Smooth muscle cell (in vitro differentiated cells): ENCODE results near the gene DNAJC27. TPM values are rescaled to one million over a fixed set of nuclear protein-coding genes. Genes with fewer than 3 reads are reported as not detected.

Experiments
- DNase-seq: peaks from one replicate; lab custom pipeline; 2025; ENCODE audit not compliant: unreplicated experiment; lab: John Stamatoyannopoulos, UW
- H2AFZ ChIP-seq: fragments of 200-600 bp; sonication (generic); 2 replicates; pipeline ENCODE4 v1.6.0; 2016; ENCODE audit warnings: antibody characterized with exemption, low read depth, mild to moderate bottlenecking
- H3F3A ChIP-seq: fragments of 200-600 bp; sonication (generic); 2 replicates; pipeline ENCODE4 v1.6.0; 2017; ENCODE audit warnings: antibody characterized with exemption, low read depth
- H3K27ac ChIP-seq: fragments of 200-600 bp; sonication (generic); 2 replicates; pipeline ENCODE4 v1.5.1; 2016; ENCODE audit warnings: low read depth, mild to moderate bottlenecking
- H3K27me3 ChIP-seq: fragments of 200-600 bp; sonication (generic); 2 replicates; pipeline ENCODE4 v1.6.1; 2016; ENCODE audit warnings: low read depth, mild to moderate bottlenecking
- H3K36me3 ChIP-seq: fragments of 200-600 bp; sonication (generic); 2 replicates; pipeline ENCODE4 v1.5.1; 2016; ENCODE audit warnings: low read depth
- H3K4me1 ChIP-seq: fragments of 200-600 bp; sonication (generic); 2 replicates; pipeline ENCODE4 v1.5.1; 2016; ENCODE audit warnings: low read depth
- H3K4me2 ChIP-seq: fragments of 200-600 bp; sonication (generic); 2 replicates; pipeline ENCODE4 v1.6.0; 2016; ENCODE audit warnings: mild to moderate bottlenecking
- H3K4me3 ChIP-seq: fragments of 200-600 bp; sonication (generic); 2 replicates; pipeline ENCODE4 v1.5.1; 2016; ENCODE audit warnings: mild to moderate bottlenecking
- H3K79me2 ChIP-seq: fragments of 200-600 bp; sonication (generic); 2 replicates; pipeline ENCODE4 v1.6.0; 2016; ENCODE audit warnings: low read depth, mild to moderate bottlenecking
- H3K9ac ChIP-seq: fragments of 200-600 bp; sonication (generic); 2 replicates; pipeline ENCODE4 v1.6.0; 2016; ENCODE audit warnings: low read depth
- H3K9me3 ChIP-seq: fragments of 200-600 bp; sonication (generic); replicated peaks from 2 replicates; pipeline ENCODE4 v1.5.1; 2016; ENCODE audit warnings: low read depth
- H4K20me1 ChIP-seq: fragments of 200-600 bp; sonication (generic); 2 replicates; pipeline ENCODE4 v1.6.0; 2016; ENCODE audit warnings: low read depth
- CTCF ChIP-seq: fragments of 200-600 bp; sonication (generic); IDR thresholded peaks from 2 replicates; pipeline ENCODE4 v1.5.1; 2017; ENCODE audit warnings: borderline replicate concordance, mild to moderate bottlenecking, antibody characterized with exemption; ENCODE audit not compliant: insufficient read depth, poor library complexity, severe bottlenecking
- WGBS: methylation state at CpG from one replicate; pipeline ENCODE4 v1.1.7; 2016; ENCODE audit warnings: low lambda C conversion rate; 5-methylcytosine and 5-hydroxymethylcytosine counted together
- polyA plus RNA-seq: library from polyadenylated mRNA; unstranded; fragments of >200 nt; fragmentation: Nextera tagmentation; extraction: Ambion mirVana; gene quantifications from 2 replicates; pipeline ENCODE4 v1.2.1, GENCODE V29; 2016
- small RNA-seq: library from RNA; depleted of rRNA; stranded (forward); fragments of <200 nt; gene quantifications from one replicate; pipeline ENCODE3, GENCODE V24; 2014
- total RNA-seq: library from RNA; depleted of rRNA; stranded (reverse); fragments of >200 nt; gene quantifications from 2 replicates; pipeline ENCODE4 v1.2.3, GENCODE V29; 2014

Gene DNAJC27
- total and polyA plus RNA-seq, 2 experiments from 2014 or later, result 1.4 to 4.4 TPM

GRCh38 chr2:24898122-24899109, 73.3 kb downstream of the DNAJC27 start:
- H3K4me2 ChIP-seq, result no peak overlapping the region
- 94% methylated on average over 27 of the region's 30 CpGs for whole genome bisulfite sequencing
- TF ChIP-seq CTCF, result no peak

GRCh38 chr2:24894750-24895149, 77.0 kb downstream of the DNAJC27 start:
- Histone ChIP-seq H3K4me3 (no peak overlapping the region), H3K9me3 (peaks cover 7% of the 10 kb centered on the region), H3K79me2 (no peaks in the 10 kb centered on the region), H3K4me1 (no peaks in the 10 kb centered on the region), H3F3A (no peaks in the 10 kb centered on the region), H3K4me2 (no peak overlapping the region), H3K36me3 (peaks cover 5% of the 10 kb centered on the region), H2AFZ (no peak overlapping the region), H4K20me1 (no peaks in the 10 kb centered on the region), H3K27ac (no peak overlapping the region), H3K9ac (no peak overlapping the region), H3K27me3 (no peaks in the 10 kb centered on the region)
- no peak for DNase-seq
- 92% methylated on average over 3 of the region's 3 CpGs for WGBS
- TF ChIP-seq CTCF, result no peak

More at GRCh38 chr2:24898122-24899109, 73.3 kb downstream of the DNAJC27 start:
- H3K36me3 ChIP-seq, result peaks cover 5% of the 10 kb centered on the region
- no peaks in the 10 kb centered on the region for H4K20me1 ChIP-seq
- no peaks in the 10 kb centered on the region for H3K27me3 ChIP-seq
- H3K4me1 ChIP-seq, result no peaks in the 10 kb centered on the region
- H2AFZ ChIP-seq, result no peak overlapping the region
- H3K9me3 ChIP-seq, result peaks cover 7% of the 10 kb centered on the region
- no peak overlapping the region for H3K9ac ChIP-seq
- H3F3A ChIP-seq, result no peaks in the 10 kb centered on the region
- H3K27ac ChIP-seq, result no peak overlapping the region
- DNase-seq, result no peak
- H3K4me3 ChIP-seq, result no peak overlapping the region
- H3K79me2 ChIP-seq, result no peaks in the 10 kb centered on the region

GRCh38 chr2:24893934-24894333, 77.8 kb downstream of the DNAJC27 start:
- no peak overlapping the region for H2AFZ ChIP-seq
- no peak overlapping the region for H3K9ac ChIP-seq
- no peaks in the 10 kb centered on the region for H3F3A ChIP-seq
- no peak overlapping the region for H3K27ac ChIP-seq
- no peak overlapping the region for H3K4me3 ChIP-seq
- H3K79me2 ChIP-seq, result no peaks in the 10 kb centered on the region
- no peaks in the 10 kb centered on the region for H4K20me1 ChIP-seq
- no peak for DNase-seq
- TF ChIP-seq CTCF, result no peak
- H3K4me1 ChIP-seq, result no peaks in the 10 kb centered on the region
- H3K4me2 ChIP-seq, result no peak overlapping the region
- peaks cover 5% of the 10 kb centered on the region for H3K36me3 ChIP-seq
- 87% methylated on average over 3 of the region's 3 CpGs for WGBS
- H3K27me3 ChIP-seq, result no peaks in the 10 kb centered on the region
- H3K9me3 ChIP-seq, result peaks cover 7% of the 10 kb centered on the region

Small RNAs within 50 kb of the gene (small RNA-seq; reads per million reads assigned to genes)
- gene AC013267.1 (not detected), gene RF00016 (not detected), gene RF00019 (not detected)

Other genes starting within 250 kb of the DNAJC27 start
- gene PTRHD1, start 178.6 kb downstream of the DNAJC27 start, total RNA-seq, result 25.1 and 29.4 TPM in 2 replicates
- gene PTRHD1, start 178.6 kb downstream of the DNAJC27 start, polyA plus RNA-seq, result 32.5 and 38.7 TPM in 2 replicates
- 14.1 and 14.7 TPM in 2 replicates for gene CENPO, start 178.5 kb downstream of the DNAJC27 start, total RNA-seq
- gene CENPO, start 178.5 kb downstream of the DNAJC27 start, polyA plus RNA-seq, result 9.3 and 15.3 TPM in 2 replicates
- 20.8 and 34.3 TPM in 2 replicates for gene ADCY3, start 51.7 kb downstream of the DNAJC27 start, total RNA-seq
- 29.6 and 41.7 TPM in 2 replicates for gene ADCY3, start 51.7 kb downstream of the DNAJC27 start, polyA plus RNA-seq
- 4.1 and 5.2 TPM in 2 replicates for gene EFR3B, start 70.1 kb upstream of the DNAJC27 start, total RNA-seq
- gene EFR3B, start 70.1 kb upstream of the DNAJC27 start, polyA plus RNA-seq, result 3.5 and 4.0 TPM in 2 replicates
- gene POMC, start 196.6 kb upstream of the DNAJC27 start, total RNA-seq, result not detected in 2 replicates
- gene POMC, start 196.6 kb upstream of the DNAJC27 start, polyA plus RNA-seq, result 0.70 TPM in 1 of 2 replicates, not detected in the other